OCI-LY7 (cell line): ENCODE results near the gene ICOS.

Source experiments
- EZH2phosphoT487 ChIP-seq: fragments of 200-600 bp; sonication (generic); IDR thresholded peaks from 2 replicates; pipeline ENCODE4 v1.6.1; 2018; ENCODE audit warnings: low read depth, borderline replicate concordance, mild to moderate bottlenecking, mixed run types, antibody characterized with exemption, low read length, moderate library complexity, mixed read lengths
- TF ChIP-seq, protein P1 (sequence below): fragments of 200-600 bp; sonication (generic); conservative IDR thresholded peaks from 2 replicates; pipeline ENCODE4 v1.5.1; 2014; ENCODE audit warnings: mild to moderate bottlenecking, antibody characterized with exemption, low read length, moderate library complexity, mixed read lengths

DNA sequence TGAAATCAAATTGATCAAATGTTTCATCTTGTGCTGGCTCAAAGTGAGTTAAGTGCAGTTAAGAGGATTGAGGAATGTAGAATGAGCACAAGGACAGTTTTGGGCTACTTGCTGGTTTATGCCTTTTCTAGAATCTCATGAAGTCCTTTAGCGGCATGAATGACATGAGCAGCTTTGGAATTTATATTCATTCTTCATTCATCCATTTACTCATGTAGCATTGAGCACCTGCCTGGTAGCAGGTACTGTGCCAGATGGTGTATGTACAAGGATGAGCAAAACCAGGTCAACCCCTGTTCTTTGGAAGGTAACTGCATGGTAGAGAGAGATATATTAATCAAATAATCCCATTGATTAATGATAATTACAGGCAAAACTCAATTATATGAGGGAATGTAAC lies 1.2 kb downstream of the ICOS start:
- TF ChIP-seq, protein P1, sequence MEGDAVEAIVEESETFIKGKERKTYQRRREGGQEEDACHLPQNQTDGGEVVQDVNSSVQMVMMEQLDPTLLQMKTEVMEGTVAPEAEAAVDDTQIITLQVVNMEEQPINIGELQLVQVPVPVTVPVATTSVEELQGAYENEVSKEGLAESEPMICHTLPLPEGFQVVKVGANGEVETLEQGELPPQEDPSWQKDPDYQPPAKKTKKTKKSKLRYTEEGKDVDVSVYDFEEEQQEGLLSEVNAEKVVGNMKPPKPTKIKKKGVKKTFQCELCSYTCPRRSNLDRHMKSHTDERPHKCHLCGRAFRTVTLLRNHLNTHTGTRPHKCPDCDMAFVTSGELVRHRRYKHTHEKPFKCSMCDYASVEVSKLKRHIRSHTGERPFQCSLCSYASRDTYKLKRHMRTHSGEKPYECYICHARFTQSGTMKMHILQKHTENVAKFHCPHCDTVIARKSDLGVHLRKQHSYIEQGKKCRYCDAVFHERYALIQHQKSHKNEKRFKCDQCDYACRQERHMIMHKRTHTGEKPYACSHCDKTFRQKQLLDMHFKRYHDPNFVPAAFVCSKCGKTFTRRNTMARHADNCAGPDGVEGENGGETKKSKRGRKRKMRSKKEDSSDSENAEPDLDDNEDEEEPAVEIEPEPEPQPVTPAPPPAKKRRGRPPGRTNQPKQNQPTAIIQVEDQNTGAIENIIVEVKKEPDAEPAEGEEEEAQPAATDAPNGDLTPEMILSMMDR: no peak
- no peak for TF ChIP-seq EZH2phosphoT487
